Endothelial cell of umbilical vein (primary cell): ENCODE results near the gene FBLIM1. TPM values are rescaled to one million over a fixed set of nuclear protein-coding genes. Genes with fewer than 3 reads are reported as not detected.
A peak's percentile ranks its signal among the peaks of the same experiment; 100 is the strongest.

ENCODE experiments used
- BruUV-seq: library from RNA; stranded (reverse); fragments of 400-500 nt; replicated peaks from 2 replicates; lab custom pipeline; 2021; lab: Mats Ljungman, UMichigan
- CTCF ChIA-PET: fragments of 300-600, 350-600 bp; sonication (Branson Sonifier 250); formaldehyde crosslinking; loops from one replicate; lab custom pipeline; 2021; ENCODE audit warnings: antibody characterized with exemption, inconsistent platforms; lab: Charles Lee
- POLR2A ChIA-PET: fragments of 300-600, 350-600 bp; sonication (Branson Sonifier 250); formaldehyde crosslinking; loops from one replicate; lab custom pipeline; 2021; ENCODE audit warnings: antibody characterized with exemption, inconsistent platforms; lab: Charles Lee
- DNase-seq: peaks from one replicate; pipeline ENCODE4 v3.0.0-alpha.2; 2011; ENCODE audit warnings: low read depth, low spot score
- FAIRE-seq: peaks from 2 replicates; lab custom pipeline; 2011; peaks lifted over from hg19 to GRCh38; lab: Jason Lieb, UNC
- H2AFZ ChIP-seq: 2 replicates; pipeline ENCODE4 v1.6.0; 2012; ENCODE audit warnings: low read depth, low read length, control low read depth, inconsistent platforms
- H3K27ac ChIP-seq: 2 replicates; pipeline ENCODE4 v1.5.1; 2011; ENCODE audit warnings: low read depth, mild to moderate bottlenecking, control low read depth, low read length, moderate library complexity; ENCODE audit not compliant: insufficient read depth
- H3K27me3 ChIP-seq, 2 experiments: 2 replicates each; pipeline versions ENCODE4 v1.6.0 to v1.6.1; 2011; ENCODE audit warnings: low read length in 2 of 2, mixed read lengths in 1 of 2; ENCODE audit not compliant: control insufficient read depth in 2 of 2, insufficient read depth in 2 of 2
- H3K36me3 ChIP-seq, 2 experiments: 2 replicates in 1 of 2; 3 replicates in 1 of 2; pipeline ENCODE4 v1.5.1; 2011; ENCODE audit warnings: low read length in 2 of 2, mild to moderate bottlenecking in 1 of 2, moderate library complexity in 1 of 2; ENCODE audit not compliant: control insufficient read depth in 2 of 2, insufficient read depth in 2 of 2; ENCODE audit errors: extremely low read depth in 1 of 2
- H3K4me1 ChIP-seq: 3 replicates; pipeline ENCODE4 v1.5.1; 2011; ENCODE audit warnings: mild to moderate bottlenecking, low read length; ENCODE audit not compliant: control insufficient read depth, insufficient read depth; ENCODE audit errors: extremely low read depth
- H3K4me2 ChIP-seq: 2 replicates; pipeline ENCODE4 v1.6.1; 2011; ENCODE audit warnings: low read length, control low read depth, mixed read lengths; ENCODE audit not compliant: insufficient read depth
- H3K4me3 ChIP-seq, 3 experiments: fragments of 200-600 bp in 1 of 3; sonication (generic), shearing (Covaris generic) in 1 of 3; replicated peaks in 1 of 3; 2 replicates each; pipeline ENCODE4 v1.5.1; 2011 to 2016; ENCODE audit warnings: control low read depth in 3 of 3, low read length in 3 of 3, mild to moderate bottlenecking in 2 of 3, inconsistent platforms in 1 of 3, low read depth in 1 of 3, moderate library complexity in 1 of 3; ENCODE audit not compliant: insufficient read depth in 1 of 3
- H3K79me2 ChIP-seq: 2 replicates; pipeline ENCODE4 v1.6.0; 2012; ENCODE audit warnings: low read length, inconsistent platforms; ENCODE audit not compliant: control insufficient read depth, insufficient read depth
- H3K9ac ChIP-seq: replicated peaks from 2 replicates; pipeline ENCODE3; 2011; ENCODE audit warnings: low read length, control low read depth; ENCODE audit not compliant: insufficient read depth; ENCODE audit errors: extremely low read depth
- H3K9me1 ChIP-seq: replicated peaks from 3 replicates; pipeline ENCODE4 v1.6.0; 2011; ENCODE audit warnings: mild to moderate bottlenecking, low read length; ENCODE audit not compliant: control insufficient read depth, insufficient read depth; ENCODE audit errors: extremely low read depth
- H3K9me3 ChIP-seq: replicated peaks from 2 replicates; pipeline ENCODE4 v1.5.1; 2012; ENCODE audit warnings: low read length, inconsistent platforms; ENCODE audit not compliant: control insufficient read depth, insufficient read depth
- H4K20me1 ChIP-seq: replicated peaks from 2 replicates; pipeline ENCODE3; 2011; ENCODE audit warnings: mild to moderate bottlenecking, low read length; ENCODE audit not compliant: control insufficient read depth, insufficient read depth; ENCODE audit errors: extremely low read depth
- CTCF ChIP-seq, 2 donors: IDR thresholded peaks; 1 replicate in 1 of 2; 2 replicates in 1 of 2; pipeline ENCODE4 v1.5.1; 2011; ENCODE audit warnings: low read length in 2 of 2, mild to moderate bottlenecking in 2 of 2, moderate library complexity in 2 of 2, control low read depth in 1 of 2, inconsistent platforms in 1 of 2, low read depth in 1 of 2; ENCODE audit not compliant: insufficient read depth in 1 of 2; ENCODE audit errors: extremely low read depth in 1 of 2
- GATA2 ChIP-seq: IDR thresholded peaks from 2 replicates; pipeline ENCODE4 v1.7.0; 2011; ENCODE audit warnings: low read depth, mild to moderate bottlenecking, moderate library complexity, mixed read lengths, low read length; ENCODE audit not compliant: insufficient read length, insufficient read depth
- JUN ChIP-seq: IDR thresholded peaks from 2 replicates; pipeline ENCODE4 v1.6.1; 2011; ENCODE audit warnings: borderline replicate concordance, low read depth; ENCODE audit not compliant: insufficient read length, insufficient read depth
- MAX ChIP-seq: IDR thresholded peaks from 2 replicates; pipeline ENCODE4 v1.6.1; 2011; ENCODE audit not compliant: insufficient read depth, insufficient read length
- MYC ChIP-seq: IDR thresholded peaks from one replicate; pipeline ENCODE4 v1.6.1; 2011; ENCODE audit warnings: mild to moderate bottlenecking, low read depth, low read length
- POLR2A ChIP-seq: IDR thresholded peaks from 2 replicates; pipeline ENCODE4 v1.6.1; 2012; ENCODE audit warnings: low read depth, mild to moderate bottlenecking, control low read depth, low read length
- POLR2AphosphoS5 ChIP-seq: IDR thresholded peaks from 2 replicates; pipeline ENCODE4 v1.6.1; 2012; ENCODE audit warnings: low read depth, mild to moderate bottlenecking, control low read depth, low read length, moderate library complexity; ENCODE audit not compliant: insufficient read depth
- dilution Hi-C: fragments of 300-500 bp; cut with MboI; formaldehyde crosslinking; loops from one replicate; pipeline ENCODE4 v1.15.0; 2019; ENCODE audit warnings: low sequenced_read_pairs; ENCODE audit not compliant: extremely low pct_ligation_motif_present
- intact Hi-C: fragments of 100-400 bp; cut with micrococcal nuclease; formaldehyde crosslinking; loops from one replicate; pipeline ENCODE4 v1.10.0; 2022
- polyA plus RNA-seq, 4 experiments: library from polyadenylated mRNA; depleted of rRNA in 3 of 4; stranded (reverse) in 3 of 4; unstranded in 1 of 4; fragments of >200 nt; gene quantifications; 2 replicates each; pipeline versions ENCODE4 v1.2.1 to v1.2.3, GENCODE V29; 2011 to 2012; ENCODE audit warnings: missing spikeins in 1 of 4
- total RNA-seq: library from RNA; stranded (reverse); gene quantifications from 2 replicates; pipeline ENCODE4 v1.2.3, GENCODE V29; 2021

The FBLIM1 gene
- total and polyA plus RNA-seq, 2 donors (not counting 3 experiments of a cell fraction or from before 2014, with no cell fraction given): 363 to 414 TPM

GRCh38 chr1:15757575-15758342 lies 836 bp upstream of the FBLIM1 start:
- TF ChIP-seq POLR2A (peak; percentile 25), JUN (no peak), GATA2 (peak; percentile 49)
- Histone ChIP-seq H3K79me2 (peaks cover 42% of the 10 kb centered on the region), H3K36me3 (peaks cover 0 to 2% of the 10 kb centered on the region in 2 experiments), H2AFZ (no peak overlapping the region), H3K27me3 (no peaks in the 10 kb centered on the region), H3K9me1 (no peaks in the 10 kb centered on the region), H3K4me3 (peak overlapping the region; percentile 4 to 99 (median 74)), H4K20me1 (no peaks in the 10 kb centered on the region), H3K4me2 (peak overlapping the region; percentile 62), H3K4me1 (peaks cover 44% of the 10 kb centered on the region), H3K9me3 (no peaks in the 10 kb centered on the region), H3K27ac (peak overlapping the region; percentile 73), H3K9ac (peak overlapping the region; percentile 59)
- ChIA-PET CTCF (interaction anchor here (2.2 kb wide), 1 partner anchor 17 kb away, joined by 15 read pairs; no protein-coding TSS in a partner anchor), POLR2A (interaction anchor here (0.5 to 1.0 kb wide), 3 partner anchors 9 to 16 kb away, joined by 3 read pairs; no protein-coding TSS in a partner anchor)
- DNase-seq (peak; percentile 46), FAIRE-seq (peak; percentile 70)
- intact Hi-C loops (no loop called here), dilution Hi-C loops (no loop called here)
- no TSS peak for BruUV-seq

GRCh38 chr1:15758953-15759661 lies 512 bp downstream of the FBLIM1 start:
- intact Hi-C loops: no loop called here
- FAIRE-seq: peak; percentile 49

More at GRCh38 chr1:15758953-15759661, 512 bp downstream of the FBLIM1 start:
- H3K27me3 ChIP-seq: no peaks in the 10 kb centered on the region
- H3K4me2 ChIP-seq: peak overlapping the region; percentile 95
- ChIA-PET CTCF (interaction anchor here (1.0 to 4.4 kb wide), 3 partner anchors 11 to 23 kb away, joined by 3 to 31 read pairs (median 3); partner anchors contain the start of gene SLC25A34), POLR2A (interaction anchor here (0.7 to 2.2 kb wide), 2 partner anchors 9 to 12 kb away, joined by 3 to 26 read pairs; no protein-coding TSS in a partner anchor)
- H3K36me3 ChIP-seq: peaks cover 0 to 8% of the 10 kb centered on the region in 2 experiments
- H3K9ac ChIP-seq: peak overlapping the region; percentile 96
- H4K20me1 ChIP-seq: no peaks in the 10 kb centered on the region
- no peak for DNase-seq
- no TSS peak for BruUV-seq
- H3K4me3 ChIP-seq: peak overlapping the region; percentile 92 to 99 (median 97)
- no peaks in the 10 kb centered on the region for H3K9me3 ChIP-seq
- H3K4me1 ChIP-seq: peaks cover 50% of the 10 kb centered on the region
- H3K27ac ChIP-seq: peak overlapping the region; percentile 81
- no peak overlapping the region for H2AFZ ChIP-seq
- dilution Hi-C loops: no loop called here
- H3K79me2 ChIP-seq: peaks cover 53% of the 10 kb centered on the region
- TF ChIP-seq MYC (no peak), POLR2A (peak; percentile 23), GATA2 (no peak), CTCF (IDR thresholded peaks at IDR 0.05; ENCODE audit: extremely low read depth in 1 of 2, insufficient read depth in 1 of 2, low read depth in 1 of 2, low read length in 2 of 2) (no peak), POLR2AphosphoS5 (peak; percentile 6), MAX (no peak), JUN (no peak)
- no peaks in the 10 kb centered on the region for H3K9me1 ChIP-seq
